HepG2 (cell line): ENCODE measurements around the gene DNAJC4. TPM values are rescaled to one million over a fixed set of nuclear protein-coding genes. Genes with fewer than 3 reads are reported as not detected.

Source experiments
- ATAC-seq: fragments of 200-7000 bp; cut with Tn5 transposase; 3 replicates; pipeline ENCODE4 v1.9.1; 2020; ENCODE audit warnings: mild to moderate bottlenecking, moderate library complexity
- BruUV-seq: library from RNA; stranded (reverse); fragments of 400-500 nt; replicated peaks from 2 replicates; lab custom pipeline; 2021; lab: Mats Ljungman, UMichigan
- CTCF ChIA-PET: fragments of 300-600 bp; formaldehyde crosslinking; extraction: SDS; loops from one replicate; lab custom pipeline; 2021; ENCODE audit warnings: low total read pairs, inconsistent platforms, low intra/inter-chr PET ratio; lab: Yijun Ruan, JAX
- POLR2A ChIA-PET: fragments of 350-600 bp; sonication (Branson Sonifier 250); formaldehyde crosslinking; loops from one replicate; lab custom pipeline; 2020; ENCODE audit warnings: antibody characterized with exemption, inconsistent platforms; lab: Yijun Ruan, JAX
- DNase-seq: peaks from one replicate; pipeline ENCODE4 v3.0.0-alpha.2; 2015; ENCODE audit warnings: low spot score
- FAIRE-seq: peaks from 3 replicates; lab custom pipeline; 2011; peaks lifted over from hg19 to GRCh38; lab: Jason Lieb, UNC
- H2AFZ ChIP-seq: one replicate; pipeline ENCODE4 v1.6.1; 2011; ENCODE audit warnings: low read length, inconsistent platforms
- H3K27ac ChIP-seq: fragments of 300-600 bp; 3 replicates; pipeline ENCODE4 v1.8.0; 2011; ENCODE audit warnings: mixed run types, mild to moderate bottlenecking, mixed read lengths, low read length, inconsistent platforms; ENCODE audit not compliant: insufficient read depth; ENCODE audit errors: extremely low read length
- H3K27me3 ChIP-seq, 2 experiments: fragments of 200-600 bp in 1 of 2; 2 replicates in 1 of 2; 3 replicates in 1 of 2; pipeline versions ENCODE4 v1.6.0 to v1.8.0; 2011; ENCODE audit warnings: low read length in 2 of 2, mild to moderate bottlenecking in 2 of 2, moderate library complexity in 2 of 2, inconsistent platforms in 1 of 2; ENCODE audit not compliant: insufficient read depth in 2 of 2, control insufficient read depth in 1 of 2
- H3K36me3 ChIP-seq, 2 experiments: fragments of 200-600 bp in 1 of 2; replicated peaks in 1 of 2; 2 replicates in 1 of 2; 3 replicates in 1 of 2; pipeline versions ENCODE4 v1.5.1 to v1.8.0; 2011; ENCODE audit warnings: low read length in 2 of 2, inconsistent platforms in 1 of 2; ENCODE audit not compliant: insufficient read depth in 2 of 2, control insufficient read depth in 1 of 2
- H3K4me1 ChIP-seq: 2 replicates; pipeline ENCODE4 v1.5.1; 2012; ENCODE audit warnings: low read length, inconsistent platforms; ENCODE audit not compliant: insufficient read depth
- H3K4me2 ChIP-seq: 2 replicates; pipeline ENCODE4 v1.6.0; 2011; ENCODE audit warnings: low read depth, low read length, inconsistent platforms
- H3K4me3 ChIP-seq, 3 experiments: fragments of 200-600 bp in 1 of 3; sonication (generic), shearing (Covaris generic) in 1 of 3; replicated peaks in 1 of 3; 2 replicates each; pipeline ENCODE4 v1.5.1; 2011 to 2016; ENCODE audit warnings: low read length in 3 of 3, inconsistent platforms in 2 of 3, low read depth in 2 of 3, mild to moderate bottlenecking in 2 of 3, control low read depth in 1 of 3, mixed read lengths in 1 of 3; ENCODE audit not compliant: insufficient read depth in 1 of 3
- H3K79me2 ChIP-seq: one replicate; pipeline ENCODE4 v1.6.1; 2011; ENCODE audit warnings: low read length, inconsistent platforms; ENCODE audit not compliant: insufficient read depth
- H3K9ac ChIP-seq: 2 replicates; pipeline ENCODE4 v1.6.0; 2011; ENCODE audit warnings: mild to moderate bottlenecking, low read depth, low read length, inconsistent platforms; ENCODE audit not compliant: insufficient read depth
- H3K9me3 ChIP-seq: 2 replicates; pipeline ENCODE4 v1.5.1; 2012; ENCODE audit warnings: mild to moderate bottlenecking, low read length
- H4K20me1 ChIP-seq: 2 replicates; pipeline ENCODE4 v1.6.0; 2011; ENCODE audit warnings: inconsistent platforms, mild to moderate bottlenecking, low read length, moderate library complexity; ENCODE audit not compliant: insufficient read depth
- GTF3A ChIP-seq: sonication (generic); formaldehyde crosslinking; conservative IDR thresholded peaks from 2 replicates; pipeline ENCODE4 v1.4.0; 2020; ENCODE audit warnings: mild to moderate bottlenecking, missing genetic modification reagents
- MAX ChIP-seq: IDR thresholded peaks from 2 replicates; pipeline ENCODE4 v1.6.1; 2012; ENCODE audit warnings: inconsistent platforms
- NFRKB ChIP-seq: fragments of 450-650 bp; IDR thresholded peaks from 2 replicates; pipeline ENCODE4 v1.6.1; 2017
- POLR2AphosphoS5 ChIP-seq: IDR thresholded peaks from 2 replicates; pipeline ENCODE4 v1.6.1; 2012; ENCODE audit warnings: low read depth, low read length
- PREB ChIP-seq: sonication (generic); formaldehyde crosslinking; IDR thresholded peaks from 2 replicates; pipeline ENCODE4 v1.4.0; 2020; ENCODE audit warnings: missing genetic modification reagents
- SIX4 ChIP-seq: sonication (generic); formaldehyde crosslinking; IDR thresholded peaks from 2 replicates; pipeline ENCODE4 v1.4.0; 2020; ENCODE audit warnings: missing genetic modification reagents
- TBL1XR1 ChIP-seq: fragments of 150-350 bp; IDR thresholded peaks from 2 replicates; pipeline ENCODE4 v1.6.1; 2014; ENCODE audit warnings: borderline replicate concordance, low read length; ENCODE audit not compliant: partially characterized antibody
- TBX2 ChIP-seq: sonication (generic); formaldehyde crosslinking; IDR thresholded peaks from 2 replicates; pipeline ENCODE4 v1.5.0; 2020; ENCODE audit warnings: missing genetic modification reagents, mild to moderate bottlenecking, borderline replicate concordance
- TFE3 ChIP-seq: IDR thresholded peaks from 2 replicates; pipeline ENCODE4 v1.6.1; 2016
- ZBTB8A ChIP-seq: sonication (generic); formaldehyde crosslinking; IDR thresholded peaks from 2 replicates; pipeline ENCODE4 v1.4.0; 2020; ENCODE audit warnings: mild to moderate bottlenecking, low read depth, missing genetic modification reagents, borderline replicate concordance
- ZFP37 ChIP-seq: sonication (generic); formaldehyde crosslinking; IDR thresholded peaks from 2 replicates; pipeline ENCODE4 v1.4.0; 2020; ENCODE audit warnings: missing genetic modification reagents, borderline replicate concordance
- ZNF598 ChIP-seq: sonication (generic); formaldehyde crosslinking; IDR thresholded peaks from 2 replicates; pipeline ENCODE4 v1.5.1; 2020; ENCODE audit warnings: mild to moderate bottlenecking, missing genetic modification reagents, borderline replicate concordance
- ZNF691 ChIP-seq: sonication (generic); formaldehyde crosslinking; IDR thresholded peaks from 2 replicates; pipeline ENCODE4 v1.4.0; 2020; ENCODE audit warnings: missing genetic modification reagents, low read depth, mild to moderate bottlenecking, borderline replicate concordance
- ZNF740 ChIP-seq: sonication (generic); formaldehyde crosslinking; IDR thresholded peaks from 2 replicates; pipeline ENCODE4 v1.4.0; 2020; ENCODE audit warnings: missing genetic modification reagents
- ZNF780A ChIP-seq: sonication (generic); formaldehyde crosslinking; IDR thresholded peaks from 2 replicates; pipeline ENCODE4 v1.8.0; 2022; ENCODE audit warnings: mild to moderate bottlenecking, missing genetic modification reagents, moderate library complexity
- WGBS: methylation state at CpG from one replicate; pipeline ENCODE4 v1.1.6; 2017; ENCODE audit warnings: low lambda C conversion rate; 5-methylcytosine and 5-hydroxymethylcytosine counted together
- in situ Hi-C: cut with HindIII; loops from 2 replicates; pipeline ENCODE4 v1.10.0; 2017; ENCODE audit warnings: low pct_unique_long_range_greater_than_20kb; ENCODE audit not compliant: extremely low pct_ligation_motif_present
- intact Hi-C: fragments of 100-400 bp; cut with micrococcal nuclease; formaldehyde crosslinking; loops from one replicate; pipeline ENCODE4 v1.10.0; 2022; ENCODE audit not compliant: unreplicated experiment
- polyA plus RNA-seq, 8 experiments: library from polyadenylated mRNA; depleted of rRNA in 3 of 8; stranded (reverse) in 7 of 8; unstranded in 1 of 8; fragments of >200 nt; fragmentation: Illumina TruSeq in 4 of 8; extraction: Trizol in 4 of 8; gene quantifications; 2 replicates each; pipeline versions ENCODE4 v1.2.1 to v1.2.3, GENCODE V29; 2011 to 2016; ENCODE audit warnings: low read depth in 4 of 8, missing spikeins in 1 of 8, mixed read lengths in 1 of 8; ENCODE audit not compliant: insufficient read depth in 1 of 8
- total RNA-seq, 5 experiments: library from RNA; depleted of rRNA; stranded (reverse); fragments of >200 nt; fragmentation: Illumina TruSeq; extraction: Trizol; gene quantifications; 2 replicates each; pipeline ENCODE4 v1.2.3, GENCODE V29; 2016; ENCODE audit warnings: low read depth in 1 of 5

The DNAJC4 gene
- total and polyA plus RNA-seq, 2 of the 13 experiments (the other 11 are each of a cell fraction or from before 2014, with no cell fraction given) = 10.3 to 60.8 TPM

- BruUV-seq = no TSS peak
- Histone ChIP-seq H3K4me2 (no peak overlapping the region), H3K27me3 (peaks cover 0 to 1% of the 10 kb centered on the region in 2 experiments; a peak in 1 of 5 replicates), H2AFZ (no peak overlapping the region), H3K79me2 (no peaks in the 10 kb centered on the region), H3K4me1 (peaks cover 32% of the 10 kb centered on the region), H3K36me3 (no peaks in the 10 kb centered on the region), H3K4me3 (no peak overlapping the region), H3K9ac (no peak overlapping the region), H3K27ac (no peak overlapping the region), H3K9me3 (no peaks in the 10 kb centered on the region), H4K20me1 (no peaks in the 10 kb centered on the region)
- no peak for FAIRE-seq
- in situ Hi-C loops (no loop called here), intact Hi-C loops (no loop called here)
- DNase-seq = no peak
- CTCF ChIA-PET = no interaction called here
- no peak for TF ChIP-seq ZFP37
- no peak for TF ChIP-seq ZNF740 (CRISPR knock-in tag)
- no peak for TF ChIP-seq TBX2
- TF ChIP-seq POLR2AphosphoS5 = no peak
- no peak for TF ChIP-seq ZNF780A (CRISPR knock-in tag)
- no peak for TF ChIP-seq PREB
- no peak for TF ChIP-seq SIX4 (CRISPR knock-in tag)
- TF ChIP-seq ZBTB8A (CRISPR knock-in tag) = no peak
- no peak for TF ChIP-seq ZNF691 (CRISPR knock-in tag)
- no peak for TF ChIP-seq GTF3A (CRISPR knock-in tag)
- no peak for TF ChIP-seq MAX
- TF ChIP-seq ZNF598 (CRISPR knock-in tag) = no peak
- TF ChIP-seq TFE3 (CRISPR knock-in tag) = no peak
- TF ChIP-seq NFRKB = no peak
- TF ChIP-seq TBL1XR1 = no peak
- WGBS = 87% methylated on average over 6 of the region's 6 CpGs
- ATAC-seq = no peak
- POLR2A ChIA-PET = interaction anchor here (0.7 to 2.1 kb wide), 2 partner anchors 25 to 31 kb away, joined by 5 read pairs; partner anchors contain the start of gene STIP1
Observed at GRCh38 chr11:64216879-64217278, 13.5 kb upstream of the DNAJC4 start.
